Activated T-cell treated with anti-CD3 and anti-CD28 coated beads, Interleukin-2, amount 50 U/mL, for 4 hours (primary cell): Measurements from ENCODE around the gene CTSS. TPM values are rescaled to one million over a fixed set of nuclear protein-coding genes. Genes with fewer than 3 reads are reported as not detected.

Experiments used
- ATAC-seq, 2 donors: fragments of 200-7000 bp; cut with Tn5 transposase; one replicate each; pipeline ENCODE4 v1.10.0; 2021
- DNase-seq: peaks from one replicate; pipeline ENCODE4 v3.0.0-alpha.2; 2020
- H3K27me3 Mint-ChIP-seq: one replicate; pipeline ENCODE4 v1.8.0; 2021; ENCODE audit warnings: low read depth, mixed read lengths
- H3K36me3 Mint-ChIP-seq: one replicate; pipeline ENCODE4 v1.8.0; 2022; ENCODE audit warnings: mixed read lengths; ENCODE audit not compliant: insufficient read depth
- H3K4me1 Mint-ChIP-seq: one replicate; pipeline ENCODE4 v1.8.0; 2021; ENCODE audit warnings: low read depth, mixed read lengths
- H3K4me3 Mint-ChIP-seq: one replicate; pipeline ENCODE4 v1.8.0; 2021; ENCODE audit warnings: mild to moderate bottlenecking, moderate library complexity, mixed read lengths
- H3K9me3 Mint-ChIP-seq: one replicate; pipeline ENCODE4 v1.8.0; 2021; ENCODE audit warnings: mixed read lengths
- total RNA-seq, 3 donors: library from RNA; stranded (reverse); gene quantifications; one replicate each; pipeline ENCODE4 v1.2.1, GENCODE V29; 2021

CTSS gene
- total RNA-seq, 3 donors from 2014 or later, result 37.3 to 41.2 (median 37.4) TPM

DNA sequence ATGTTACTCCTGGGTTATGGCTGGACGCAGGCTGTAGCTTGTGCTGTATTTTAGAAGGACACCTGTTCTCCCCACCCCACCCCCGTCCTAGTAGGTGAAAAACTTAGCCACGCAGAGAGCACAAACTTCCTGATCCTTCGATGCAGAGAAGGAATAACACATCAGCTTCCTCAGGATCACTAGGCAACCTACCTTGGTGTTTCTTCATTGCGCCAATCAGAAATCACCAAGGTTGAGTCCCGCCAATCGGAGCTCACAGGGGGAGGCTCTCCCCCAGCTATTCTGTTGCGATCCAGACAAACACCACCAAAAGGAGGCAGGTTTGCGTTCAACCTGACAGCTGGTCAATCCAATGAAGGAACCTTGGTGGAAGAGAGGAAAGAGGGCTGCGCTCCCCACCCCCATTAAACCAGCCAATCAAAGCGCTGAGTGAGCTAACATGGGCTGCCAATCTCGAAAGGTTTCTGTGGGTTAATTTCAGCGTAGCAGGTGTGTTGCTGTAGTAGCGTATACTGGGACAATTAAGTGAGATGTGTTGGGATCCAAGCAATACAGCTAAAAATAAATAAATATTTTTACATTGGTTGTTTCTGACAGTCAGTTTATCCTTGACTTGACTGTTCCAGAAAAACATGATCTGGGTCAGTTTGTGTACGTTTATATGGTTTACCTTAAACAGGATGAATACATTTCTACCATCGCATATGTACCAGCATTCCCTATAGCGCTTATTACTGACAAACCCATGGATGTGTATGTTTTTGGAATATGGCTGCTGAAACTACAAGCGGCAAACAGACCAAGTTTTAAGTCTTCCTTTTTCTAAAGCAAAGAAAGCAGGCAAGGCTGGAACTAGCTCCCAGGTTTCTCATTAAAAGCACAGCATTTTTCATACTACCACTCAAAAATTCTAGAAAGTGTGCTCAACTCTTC lies 68.3 kb downstream of the CTSS start, which contains the start of gene GOLPH3L:
Gene GOLPH3L, minus strand, starts transcription at position 160 of the 933 bp plus-strand sequence. CDS start 2,316 bp downstream, outside the sequence.
- peak; percentile 80 for DNase-seq
- ATAC-seq, result peak; percentile 100
- H3K27me3 Mint-ChIP-seq, result peaks cover 3% of the 10 kb centered on the region
- no peaks in the 10 kb centered on the region for H3K9me3 Mint-ChIP-seq
- H3K4me3 Mint-ChIP-seq, result peak within 1 kb of the TSS; percentile 96
- H3K36me3 Mint-ChIP-seq, result peaks cover 12% of the 10 kb centered on the region
- H3K4me1 Mint-ChIP-seq, result peaks cover 29% of the 10 kb centered on the region

DNA sequence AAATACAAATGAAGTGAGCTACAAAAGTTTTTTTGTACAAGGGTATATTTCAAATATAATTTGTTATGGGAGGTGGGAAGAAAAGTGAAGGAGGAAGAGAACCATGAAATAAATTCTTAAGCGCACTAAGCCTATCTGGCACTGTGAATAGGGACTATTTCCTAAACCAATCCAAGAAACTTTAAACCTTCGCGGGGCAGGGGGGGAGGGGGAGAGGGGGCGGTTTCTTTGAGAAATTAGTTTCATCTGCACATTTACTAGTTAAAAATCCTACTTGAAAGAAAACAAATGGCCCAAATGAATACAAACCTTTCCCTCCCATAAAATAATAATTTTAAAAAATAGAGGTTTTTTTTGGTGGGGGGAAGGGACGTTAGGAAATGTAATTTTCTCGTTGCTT lies 69.0 kb downstream of the CTSS start:
- Mint-ChIP-seq H3K27me3 (peaks cover 3% of the 10 kb centered on the region), H3K4me1 (peaks cover 30% of the 10 kb centered on the region), H3K4me3 (peak overlapping the region; percentile 96), H3K9me3 (no peaks in the 10 kb centered on the region), H3K36me3 (peaks cover 12% of the 10 kb centered on the region)
- ATAC-seq (no peak), DNase-seq (no peak)

DNA sequence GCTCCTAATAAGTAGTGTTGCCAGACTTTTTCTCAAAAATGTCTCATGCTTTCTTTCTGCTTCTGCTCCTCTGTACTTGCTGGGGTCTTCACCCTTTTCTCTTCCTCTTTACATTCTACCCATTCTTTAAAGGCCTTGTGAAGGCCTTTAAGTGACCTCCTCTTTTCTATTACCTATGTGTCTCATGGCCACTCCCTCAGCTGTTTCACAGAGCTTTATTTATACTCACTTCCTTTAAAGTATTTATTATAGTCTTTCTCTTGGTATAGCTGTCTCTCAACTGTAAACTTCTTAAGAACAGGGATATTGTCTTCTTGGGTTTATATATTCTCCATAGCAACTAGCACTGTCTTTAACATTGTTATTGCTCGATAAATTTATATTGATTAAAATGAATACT lies 69.4 kb downstream of the CTSS start:
- ATAC-seq, result no peak
- Mint-ChIP-seq H3K27me3 (peaks cover 3% of the 10 kb centered on the region), H3K36me3 (peaks cover 15% of the 10 kb centered on the region), H3K9me3 (no peaks in the 10 kb centered on the region), H3K4me1 (peaks cover 32% of the 10 kb centered on the region), H3K4me3 (peak overlapping the region; percentile 96)
- DNase-seq, result no peak

DNA sequence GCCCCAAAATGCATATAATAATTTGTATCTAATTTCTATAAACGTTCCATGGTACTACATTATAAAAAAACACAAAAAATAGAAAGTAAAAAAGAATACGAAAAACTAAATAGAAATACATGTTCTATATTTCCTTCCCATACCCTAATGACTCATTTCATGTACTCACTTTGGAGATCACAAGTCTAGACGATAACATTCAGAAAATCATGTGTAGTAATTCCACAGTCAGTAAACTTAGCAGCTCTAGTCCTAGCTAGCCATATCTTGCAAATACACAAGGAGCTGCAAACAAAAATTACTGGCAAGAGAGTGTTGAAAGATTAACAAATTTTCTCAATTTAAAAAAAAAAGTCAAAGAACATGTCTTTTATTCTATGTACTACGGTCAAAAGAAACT lies 70.0 kb downstream of the CTSS start:
- Mint-ChIP-seq H3K4me3 (peak overlapping the region; percentile 40), H3K36me3 (peaks cover 15% of the 10 kb centered on the region), H3K9me3 (no peaks in the 10 kb centered on the region), H3K4me1 (peaks cover 34% of the 10 kb centered on the region), H3K27me3 (peaks cover 2% of the 10 kb centered on the region)
- DNase-seq (no peak), ATAC-seq (no peak)

DNA sequence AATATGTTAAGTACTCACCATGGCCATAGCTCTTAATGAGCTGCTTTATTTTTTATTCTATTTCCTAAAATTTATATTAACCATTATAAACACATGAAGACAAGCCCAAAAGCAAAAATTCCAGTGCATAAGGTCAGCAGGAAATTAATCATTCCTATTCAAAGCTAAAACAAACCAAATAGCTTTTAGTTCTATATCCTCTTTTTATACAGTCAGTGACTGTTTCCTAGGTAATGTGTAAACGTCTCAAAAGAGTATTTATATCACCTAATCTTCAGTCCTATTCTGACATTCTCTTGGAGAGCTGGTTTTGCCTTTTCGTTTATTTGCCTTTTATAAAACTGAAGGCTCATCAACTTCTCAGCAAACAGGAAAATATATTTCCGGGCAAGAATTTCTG lies 72.9 kb downstream of the CTSS start:
- Mint-ChIP-seq H3K27me3 (no peaks in the 10 kb centered on the region), H3K9me3 (no peaks in the 10 kb centered on the region), H3K36me3 (peaks cover 19% of the 10 kb centered on the region), H3K4me1 (peaks cover 35% of the 10 kb centered on the region), H3K4me3 (no peak overlapping the region)
- no peak for ATAC-seq
- DNase-seq, result no peak

DNA sequence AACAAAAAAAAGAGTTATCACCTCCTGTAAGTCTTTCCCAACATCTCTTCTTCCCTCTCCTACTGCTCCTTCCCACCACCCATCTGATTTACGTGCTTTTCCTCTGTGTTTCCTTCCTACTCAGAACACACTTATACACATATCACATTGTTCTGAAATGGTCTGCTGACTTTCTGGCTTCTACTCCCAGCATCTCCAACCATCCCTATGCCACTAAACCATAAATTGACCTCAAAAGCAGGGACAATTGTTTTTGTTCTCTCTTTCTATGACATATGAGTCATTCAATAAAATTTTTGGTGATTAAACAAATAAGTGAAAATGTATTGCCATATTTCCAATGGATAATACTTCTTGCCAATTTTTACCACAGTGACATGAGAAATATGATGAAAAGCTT lies 76.8 kb downstream of the CTSS start:
- H3K9me3 Mint-ChIP-seq, result no peaks in the 10 kb centered on the region
- H3K27me3 Mint-ChIP-seq, result no peaks in the 10 kb centered on the region
- ATAC-seq (no peak), DNase-seq (no peak)
- peaks cover 16% of the 10 kb centered on the region for H3K36me3 Mint-ChIP-seq
- no peak overlapping the region for H3K4me3 Mint-ChIP-seq
- H3K4me1 Mint-ChIP-seq, result peaks cover 19% of the 10 kb centered on the region

DNA sequence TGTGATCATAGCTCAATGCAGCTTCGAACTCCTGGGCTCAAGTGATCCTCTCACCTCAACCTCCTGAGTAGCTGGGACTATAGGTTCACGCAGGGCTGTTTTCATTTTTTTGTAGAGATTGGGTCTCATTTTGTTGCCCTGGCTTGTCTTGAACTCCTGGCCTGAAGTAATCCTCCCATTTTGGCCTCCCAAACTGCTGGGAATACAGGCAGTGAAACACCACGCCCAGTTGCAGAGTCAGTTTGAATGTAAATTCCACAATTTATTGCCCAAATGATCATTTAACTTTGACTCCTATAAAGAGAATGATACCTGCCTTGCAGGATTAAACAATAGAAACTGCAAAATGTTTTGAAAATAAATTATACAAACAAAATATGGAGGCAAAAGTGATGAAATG lies 79.3 kb downstream of the CTSS start:
- H3K4me1 Mint-ChIP-seq, result peaks cover 13% of the 10 kb centered on the region
- no peaks in the 10 kb centered on the region for H3K9me3 Mint-ChIP-seq
- peaks cover 8% of the 10 kb centered on the region for H3K36me3 Mint-ChIP-seq
- no peaks in the 10 kb centered on the region for H3K27me3 Mint-ChIP-seq
- ATAC-seq (no peak), DNase-seq (no peak)
- no peak overlapping the region for H3K4me3 Mint-ChIP-seq

DNA sequence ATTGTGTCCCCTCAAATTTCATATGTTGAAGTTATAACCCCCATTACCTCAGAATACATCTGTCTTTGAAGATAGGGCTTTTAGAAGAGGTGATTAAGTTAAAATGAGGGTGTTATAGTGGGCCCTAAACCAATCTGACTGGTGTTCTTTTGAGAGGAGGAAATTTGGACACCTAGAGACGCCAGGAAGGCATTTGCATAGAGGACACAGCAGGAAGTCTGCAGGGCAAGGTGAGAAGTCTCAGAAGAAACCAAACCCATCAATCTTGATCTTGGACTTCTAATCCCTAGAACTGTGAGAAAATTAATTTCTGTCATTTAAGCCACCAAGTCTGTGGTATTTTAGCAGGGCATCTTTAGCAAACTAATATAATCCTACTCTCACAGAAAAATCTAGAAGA lies 81.7 kb downstream of the CTSS start:
- peaks cover 10% of the 10 kb centered on the region for H3K4me1 Mint-ChIP-seq
- no peak overlapping the region for H3K4me3 Mint-ChIP-seq
- peaks cover 10% of the 10 kb centered on the region for H3K36me3 Mint-ChIP-seq
- H3K27me3 Mint-ChIP-seq, result no peaks in the 10 kb centered on the region
- DNase-seq, result no peak
- no peaks in the 10 kb centered on the region for H3K9me3 Mint-ChIP-seq
- no peak for ATAC-seq

Other genes with a start within 250 kb of the CTSS start
- under 1 TPM; 0.19 to 0.34 (median 0.33) TPM for gene ADAMTSL4, start 216.4 kb downstream of the CTSS start, total RNA-seq
- gene MCL1, start 186.2 kb downstream of the CTSS start, total RNA-seq, result 100 to 1,000 TPM; 228 to 237 (median 236) TPM
- 100 to 1,000 TPM; 221 to 224 (median 223) TPM for gene ENSA, start 136.2 kb downstream of the CTSS start, total RNA-seq
- gene GOLPH3L, start 68.6 kb downstream of the CTSS start, total RNA-seq, result 10 to 100 TPM; 11.2 to 11.9 (median 11.5) TPM
- gene HORMAD1, start 44.9 kb downstream of the CTSS start, total RNA-seq, result under 1 TPM in 1 of 3 donors, not detected in 2; 0.16 TPM
- gene CTSK, start 42.5 kb upstream of the CTSS start, total RNA-seq, result 1 to 10 TPM in 1 of 3 donors, under 1 TPM in 2; 0.38 to 1.1 (median 0.81) TPM
- gene ARNT, start 110.8 kb upstream of the CTSS start, total RNA-seq, result 10 to 100 TPM; 20.1 to 24.6 (median 22.6) TPM
- gene CTXND2, start 121.4 kb upstream of the CTSS start, total RNA-seq, result not detected
- gene SETDB1, start 160.6 kb upstream of the CTSS start, total RNA-seq, result 10 to 100 TPM; 37.0 to 40.7 (median 40.7) TPM
- gene CERS2, start 209.1 kb upstream of the CTSS start, total RNA-seq, result 100 to 1,000 TPM; 199 to 208 (median 200) TPM
- gene ANXA9, start 216.5 kb upstream of the CTSS start, total RNA-seq, result not detected
- 1 to 10 TPM; 5.0 to 7.0 (median 6.5) TPM for gene MINDY1, start 241.1 kb upstream of the CTSS start, total RNA-seq
- gene PRUNE1, start 242.7 kb upstream of the CTSS start, total RNA-seq, result 10 to 100 TPM; 11.0 to 13.7 (median 11.9) TPM